HCT116 (cell line): Measurements from ENCODE around the gene TRRAP. TPM values are rescaled to one million over a fixed set of nuclear protein-coding genes. Genes with fewer than 3 reads are reported as not detected.

ENCODE experiments used
- ATAC-seq: fragments of 200-7000 bp; cut with Tn5 transposase; 2 replicates; pipeline ENCODE4 v1.9.1; 2020; ENCODE audit warnings: mild to moderate bottlenecking, moderate library complexity
- BruUV-seq: library from RNA; stranded (reverse); fragments of 400-500 nt; replicated peaks from 2 replicates; lab custom pipeline; 2021; lab: Mats Ljungman, UMichigan
- CTCF ChIA-PET: fragments of 300-600 bp; sonication (Branson Sonifier 250); formaldehyde crosslinking; loops from one replicate; lab custom pipeline; 2021; ENCODE audit warnings: antibody characterized with exemption; lab: Charles Lee
- POLR2A ChIA-PET: fragments of 300-600, 350-600 bp; sonication (Branson Sonifier 250); formaldehyde crosslinking; loops from one replicate; lab custom pipeline; 2021; ENCODE audit warnings: antibody characterized with exemption; lab: Charles Lee
- RAD21 ChIA-PET, 2 experiments: fragments of 300-600 bp; sonication (Branson Sonifier 250); formaldehyde crosslinking; loops; one replicate each; lab custom pipeline; 2023; ENCODE audit warnings: low total read pairs in 2 of 2; ENCODE audit not compliant: uncharacterized antibody in 2 of 2, unreplicated experiment in 2 of 2, low non-redundant PET in 1 of 2; lab: Charles Lee
- DNase-seq: peaks from one replicate; pipeline ENCODE4 v3.0.0-alpha.2; 2010; ENCODE audit warnings: low read depth, low spot score
- H2AFZ ChIP-seq: fragments of 200-600 bp; shearing (Covaris generic), sonication (generic); 2 replicates; pipeline ENCODE4 v1.6.1; 2017; ENCODE audit warnings: low read depth, mixed run types, mixed read lengths, antibody characterized with exemption, low read length; ENCODE audit not compliant: poor library complexity, severe bottlenecking
- H3K27ac ChIP-seq: 2 replicates; pipeline ENCODE4 v1.5.1; 2012; ENCODE audit warnings: low read depth, low read length
- H3K27me3 ChIP-seq: fragments of 200-600 bp; sonication (generic); 2 replicates; pipeline ENCODE4 v1.6.1; 2016; ENCODE audit warnings: mixed run types, low read length, mixed read lengths; ENCODE audit not compliant: insufficient read depth
- H3K36me3 ChIP-seq, 2 experiments: fragments of 200-500 bp in 1 of 2; fragments of 200-600 bp in 1 of 2; sonication (Bioruptor generic) in 1 of 2; sonication (generic) in 1 of 2; 2 replicates each; pipeline versions ENCODE4 v1.5.1 to v1.6.1; 2014 to 2016; ENCODE audit warnings: low read length in 2 of 2, inconsistent platforms in 1 of 2, mixed read lengths in 1 of 2, mixed run types in 1 of 2; ENCODE audit not compliant: insufficient read depth in 2 of 2, control insufficient read depth in 1 of 2
- H3K4me1 ChIP-seq, 2 experiments: fragments of 200-600 bp in 1 of 2; sonication (generic) in 1 of 2; 2 replicates each; pipeline versions ENCODE4 v1.5.1 to v1.6.1; 2012 to 2017; ENCODE audit warnings: low read length in 2 of 2, inconsistent platforms in 1 of 2, mild to moderate bottlenecking in 1 of 2, mixed read lengths in 1 of 2, mixed run types in 1 of 2, moderate library complexity in 1 of 2; ENCODE audit not compliant: insufficient read depth in 2 of 2, control insufficient read depth in 1 of 2
- H3K4me2 ChIP-seq: fragments of 200-600 bp; sonication (generic); 2 replicates; pipeline ENCODE4 v1.6.1; 2017; ENCODE audit warnings: mixed run types, low read length, mixed read lengths
- H3K4me3 ChIP-seq, 2 experiments: fragments of 200-600 bp in 1 of 2; sonication (generic) in 1 of 2; replicated peaks in 1 of 2; 2 replicates each; pipeline ENCODE4 v1.5.1; 2011 to 2016; ENCODE audit warnings: low read length in 2 of 2, control low read depth in 1 of 2, low read depth in 1 of 2, mild to moderate bottlenecking in 1 of 2, mixed read lengths in 1 of 2, mixed run types in 1 of 2
- H3K79me2 ChIP-seq: fragments of 200-600 bp; sonication (generic); 2 replicates; pipeline ENCODE4 v1.6.1; 2017; ENCODE audit warnings: mild to moderate bottlenecking, mixed run types, low read length, moderate library complexity, mixed read lengths; ENCODE audit not compliant: insufficient read depth
- H3K9ac ChIP-seq: fragments of 200-600 bp; sonication (generic); 2 replicates; pipeline ENCODE4 v1.6.1; 2016; ENCODE audit warnings: low read length, mixed read lengths
- H3K9me2 ChIP-seq: fragments of 200-600 bp; sonication (generic), shearing (Covaris generic); 2 replicates; pipeline ENCODE4 v1.6.1; 2017; ENCODE audit warnings: mixed run types, mild to moderate bottlenecking, moderate library complexity; ENCODE audit not compliant: insufficient read depth
- H3K9me3 ChIP-seq, 2 experiments: fragments of 200-500 bp in 1 of 2; fragments of 200-600 bp in 1 of 2; sonication (Bioruptor generic) in 1 of 2; sonication (generic) in 1 of 2; 2 replicates each; pipeline ENCODE4 v1.6.1; 2014 to 2017; ENCODE audit warnings: low read length in 2 of 2, mixed read lengths in 2 of 2, inconsistent platforms in 1 of 2, low read depth in 1 of 2, mild to moderate bottlenecking in 1 of 2, mixed run types in 1 of 2, moderate library complexity in 1 of 2; ENCODE audit not compliant: control insufficient read depth in 1 of 2, insufficient read depth in 1 of 2
- H4K20me1 ChIP-seq: fragments of 200-600 bp; sonication (generic), shearing (Covaris generic); 2 replicates; pipeline ENCODE4 v1.6.1; 2017; ENCODE audit warnings: mixed run types, mild to moderate bottlenecking, moderate library complexity; ENCODE audit not compliant: insufficient read depth
- CBX3 ChIP-seq: IDR thresholded peaks from 2 replicates; pipeline ENCODE4 v1.6.1; 2012; ENCODE audit warnings: low read depth
- CEBPB ChIP-seq: IDR thresholded peaks from 2 replicates; pipeline ENCODE4 v1.6.1; 2012; ENCODE audit warnings: low read depth
- EGR1 ChIP-seq: IDR thresholded peaks from 2 replicates; pipeline ENCODE4 v1.6.1; 2012; ENCODE audit warnings: low read depth
- ELF1 ChIP-seq: IDR thresholded peaks from 2 replicates; pipeline ENCODE4 v1.6.1; 2012; ENCODE audit warnings: low read depth, borderline replicate concordance
- EZH2 ChIP-seq: fragments of 200-600 bp; sonication (generic); IDR thresholded peaks from 2 replicates; pipeline ENCODE4 v1.6.1; 2017; ENCODE audit warnings: antibody characterized with exemption, mixed run types
- EZH2phosphoT487 ChIP-seq: fragments of 200-600 bp; IDR thresholded peaks from 2 replicates; pipeline ENCODE4 v1.6.1; 2018; ENCODE audit warnings: antibody characterized with exemption, borderline replicate concordance
- FOSL1 ChIP-seq: IDR thresholded peaks from 2 replicates; pipeline ENCODE4 v1.6.1; 2012; ENCODE audit warnings: low read depth
- JUND ChIP-seq: IDR thresholded peaks from 2 replicates; pipeline ENCODE4 v1.6.1; 2012
- POLR2A ChIP-seq: IDR thresholded peaks from 2 replicates; pipeline ENCODE4 v1.7.0; 2011; ENCODE audit warnings: borderline replicate concordance; ENCODE audit not compliant: insufficient read depth, insufficient read length; ENCODE audit errors: extremely low read depth
- POLR2AphosphoS5 ChIP-seq: IDR thresholded peaks from 2 replicates; pipeline ENCODE4 v1.6.1; 2011; ENCODE audit warnings: mild to moderate bottlenecking, low read depth, low read length, moderate library complexity
- RAD21 ChIP-seq: IDR thresholded peaks from 2 replicates; pipeline ENCODE4 v1.6.1; 2012; ENCODE audit warnings: low read depth, mild to moderate bottlenecking
- SIN3A ChIP-seq: IDR thresholded peaks from 2 replicates; pipeline ENCODE4 v1.6.1; 2012; ENCODE audit warnings: low read depth
- SP1 ChIP-seq: IDR thresholded peaks from 2 replicates; pipeline ENCODE4 v1.6.1; 2012; ENCODE audit warnings: low read depth
- TCF7L2 ChIP-seq: IDR thresholded peaks from 2 replicates; pipeline ENCODE4 v1.7.0; 2011; ENCODE audit warnings: borderline replicate concordance, inconsistent platforms; ENCODE audit not compliant: insufficient read depth, insufficient read length; ENCODE audit errors: extremely low read depth
- YY1 ChIP-seq: IDR thresholded peaks from 2 replicates; pipeline ENCODE4 v1.6.1; 2011; ENCODE audit warnings: low read length, low read depth, moderate library complexity, mild to moderate bottlenecking; ENCODE audit not compliant: insufficient replicate concordance; ENCODE audit errors: extremely low read depth
- ZNF274 ChIP-seq: fragments of 200-500 bp; sonication (Bioruptor generic); IDR thresholded peaks from 2 replicates; pipeline ENCODE4 v1.6.1; 2014; ENCODE audit warnings: mild to moderate bottlenecking, low read depth, low read length, inconsistent platforms
- intact Hi-C: fragments of 100-400 bp; cut with micrococcal nuclease; formaldehyde crosslinking; loops from 2 replicates; pipeline ENCODE4 v1.10.0; 2022
- total RNA-seq: library from RNA; stranded (reverse); gene quantifications from one replicate; pipeline ENCODE4 v1.2.1, GENCODE V29; 2021; ENCODE audit not compliant: unreplicated experiment
- TF ChIP-seq, protein P1 (sequence below): IDR thresholded peaks from 2 replicates; pipeline ENCODE4 v1.6.1; 2012
- TF ChIP-seq, protein P2 (sequence below): IDR thresholded peaks from 2 replicates; pipeline ENCODE4 v1.6.1; 2012
- TF ChIP-seq, protein P3 (sequence below): IDR thresholded peaks from 2 replicates; pipeline ENCODE4 v1.6.1; 2012; ENCODE audit warnings: low read depth

TRRAP gene
- total RNA-seq, 1 experiment from 2014 or later = 44.5 TPM

DNA sequence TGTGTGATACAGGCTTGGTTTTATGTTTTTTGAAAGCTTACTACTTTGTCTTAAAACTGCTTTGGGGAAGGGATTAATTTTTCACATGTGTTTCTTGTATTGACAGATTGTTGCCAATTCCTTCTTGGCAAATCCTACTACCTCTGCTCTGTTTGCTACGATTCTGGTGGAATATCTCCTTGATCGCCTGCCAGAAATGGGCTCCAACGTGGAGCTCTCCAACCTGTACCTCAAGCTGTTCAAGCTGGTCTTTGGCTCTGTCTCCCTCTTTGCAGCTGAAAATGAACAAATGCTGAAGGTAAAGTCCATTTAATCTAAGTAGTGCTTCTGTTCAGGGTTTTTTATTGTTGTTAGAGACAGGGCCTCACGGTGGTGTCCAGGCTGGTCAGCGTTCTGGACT is 33.6 kb downstream of the TRRAP start:
- no peak overlapping the region for H3K9ac ChIP-seq
- no peak overlapping the region for H3K4me3 ChIP-seq
- no peak overlapping the region for H3K27ac ChIP-seq
- intact Hi-C loops = no loop called here
- H2AFZ ChIP-seq = no peak overlapping the region
- H3K9me3 ChIP-seq = no peaks in the 10 kb centered on the region
- H4K20me1 ChIP-seq = no peaks in the 10 kb centered on the region
- no TSS peak for BruUV-seq
- H3K4me1 ChIP-seq = no peaks in the 10 kb centered on the region
- H3K4me2 ChIP-seq = no peak overlapping the region
- no peaks in the 10 kb centered on the region for H3K79me2 ChIP-seq
- DNase-seq = no peak
- ChIA-PET CTCF (interaction anchor here (0.9 kb wide), 1 partner anchor 32 kb away, joined by 3 read pairs; no protein-coding TSS in a partner anchor), RAD21 (no interaction called here), POLR2A (no interaction called here)
- ATAC-seq = no peak
- peaks cover 41 to 63% of the 10 kb centered on the region in 2 experiments for H3K36me3 ChIP-seq
- TF ChIP-seq SIN3A (no peak), ZNF274 (no peak), EZH2phosphoT487 (no peak), POLR2A (no peak), SP1 (no peak), CBX3 (no peak), EGR1 (no peak), POLR2AphosphoS5 (no peak), CEBPB (no peak), ELF1 (no peak), EZH2 (no peak), FOSL1 (no peak), JUND (no peak), YY1 (no peak), RAD21 (no peak), TCF7L2 (no peak)
- TF ChIP-seq, protein P1, sequence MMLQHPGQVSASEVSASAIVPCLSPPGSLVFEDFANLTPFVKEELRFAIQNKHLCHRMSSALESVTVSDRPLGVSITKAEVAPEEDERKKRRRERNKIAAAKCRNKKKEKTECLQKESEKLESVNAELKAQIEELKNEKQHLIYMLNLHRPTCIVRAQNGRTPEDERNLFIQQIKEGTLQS = no peak
- TF ChIP-seq, protein P2, sequence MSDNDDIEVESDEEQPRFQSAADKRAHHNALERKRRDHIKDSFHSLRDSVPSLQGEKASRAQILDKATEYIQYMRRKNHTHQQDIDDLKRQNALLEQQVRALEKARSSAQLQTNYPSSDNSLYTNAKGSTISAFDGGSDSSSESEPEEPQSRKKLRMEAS = no peak
- TF ChIP-seq, protein P3, sequence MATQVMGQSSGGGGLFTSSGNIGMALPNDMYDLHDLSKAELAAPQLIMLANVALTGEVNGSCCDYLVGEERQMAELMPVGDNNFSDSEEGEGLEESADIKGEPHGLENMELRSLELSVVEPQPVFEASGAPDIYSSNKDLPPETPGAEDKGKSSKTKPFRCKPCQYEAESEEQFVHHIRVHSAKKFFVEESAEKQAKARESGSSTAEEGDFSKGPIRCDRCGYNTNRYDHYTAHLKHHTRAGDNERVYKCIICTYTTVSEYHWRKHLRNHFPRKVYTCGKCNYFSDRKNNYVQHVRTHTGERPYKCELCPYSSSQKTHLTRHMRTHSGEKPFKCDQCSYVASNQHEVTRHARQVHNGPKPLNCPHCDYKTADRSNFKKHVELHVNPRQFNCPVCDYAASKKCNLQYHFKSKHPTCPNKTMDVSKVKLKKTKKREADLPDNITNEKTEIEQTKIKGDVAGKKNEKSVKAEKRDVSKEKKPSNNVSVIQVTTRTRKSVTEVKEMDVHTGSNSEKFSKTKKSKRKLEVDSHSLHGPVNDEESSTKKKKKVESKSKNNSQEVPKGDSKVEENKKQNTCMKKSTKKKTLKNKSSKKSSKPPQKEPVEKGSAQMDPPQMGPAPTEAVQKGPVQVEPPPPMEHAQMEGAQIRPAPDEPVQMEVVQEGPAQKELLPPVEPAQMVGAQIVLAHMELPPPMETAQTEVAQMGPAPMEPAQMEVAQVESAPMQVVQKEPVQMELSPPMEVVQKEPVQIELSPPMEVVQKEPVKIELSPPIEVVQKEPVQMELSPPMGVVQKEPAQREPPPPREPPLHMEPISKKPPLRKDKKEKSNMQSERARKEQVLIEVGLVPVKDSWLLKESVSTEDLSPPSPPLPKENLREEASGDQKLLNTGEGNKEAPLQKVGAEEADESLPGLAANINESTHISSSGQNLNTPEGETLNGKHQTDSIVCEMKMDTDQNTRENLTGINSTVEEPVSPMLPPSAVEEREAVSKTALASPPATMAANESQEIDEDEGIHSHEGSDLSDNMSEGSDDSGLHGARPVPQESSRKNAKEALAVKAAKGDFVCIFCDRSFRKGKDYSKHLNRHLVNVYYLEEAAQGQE = no peak
- H3K9me2 ChIP-seq = no peaks in the 10 kb centered on the region
- H3K27me3 ChIP-seq = no peaks in the 10 kb centered on the region
